HG02885 (cell line): Measurements from ENCODE around the gene ACAD10.
"Not testable (repeated sequence)": the region's sequence is repeated elsewhere in the genome, so short reads cannot be mapped to it uniquely, and the experiment has no call there.

Experiments used
- ATAC-seq: cut with Tn5 transposase; IDR thresholded peaks from one replicate; pipeline ENCODE4 v1.9.1; 2021; ENCODE audit warnings: mild to moderate bottlenecking; ENCODE audit not compliant: unreplicated experiment, poor library complexity

Gene ACAD10

GRCh38 chr12:111748151-111748672 is 62.4 kb downstream of the ACAD10 start:
- ATAC-seq: no peak

- ATAC-seq: no peak
Measured at GRCh38 chr12:111748867-111749266, 63.0 kb downstream of the ACAD10 start.

GRCh38 chr12:111749391-111749790 is 63.5 kb downstream of the ACAD10 start:
- no peak for ATAC-seq

GRCh38 chr12:111753144-111753881 is 67.5 kb downstream of the ACAD10 start:
- no peak for ATAC-seq

- ATAC-seq: no peak
Measured at GRCh38 chr12:111754671-111755070, 68.8 kb downstream of the ACAD10 start.

- ATAC-seq: no peak
Measured at GRCh38 chr12:111756196-111756595, 70.3 kb downstream of the ACAD10 start.

GRCh38 chr12:111756681-111757080 is 70.8 kb downstream of the ACAD10 start:
- ATAC-seq: no peak

GRCh38 chr12:111757361-111758119 is 71.7 kb downstream of the ACAD10 start:
- ATAC-seq: no peak

- ATAC-seq: no peak
Measured at GRCh38 chr12:111758120-111758561, 72.3 kb downstream of the ACAD10 start.

GRCh38 chr12:111759271-111759670 is 73.4 kb downstream of the ACAD10 start:
- no peak for ATAC-seq

GRCh38 chr12:111759991-111760390 is 74.1 kb downstream of the ACAD10 start:
- ATAC-seq: no peak

GRCh38 chr12:111761099-111761498 is 75.2 kb downstream of the ACAD10 start:
- peak; percentile 38 for ATAC-seq

- no peak for ATAC-seq
Measured at GRCh38 chr12:111761706-111762105, 75.9 kb downstream of the ACAD10 start.

- ATAC-seq: not testable (repeated sequence)
Measured at GRCh38 chr12:111763552-111763951, 77.7 kb downstream of the ACAD10 start.

GRCh38 chr12:111764120-111764821 is 78.4 kb downstream of the ACAD10 start:
- peak; percentile 47 for ATAC-seq

- no peak for ATAC-seq
Measured at GRCh38 chr12:111766608-111767361, 80.9 kb downstream of the ACAD10 start, which contains the start of gene ALDH2. Gene ALDH2, plus strand, starts transcription at chr12:111766933. Its CDS starts 50 bp downstream, at chr12:111766983.

GRCh38 chr12:111767362-111768158 is 81.7 kb downstream of the ACAD10 start:
- ATAC-seq: no peak

GRCh38 chr12:111768159-111768895 is 82.5 kb downstream of the ACAD10 start:
- ATAC-seq: no peak
